GM12891 (cell line): ENCODE data around the gene PTPN13.

ENCODE experiments used
- POLR2A ChIP-seq: IDR thresholded peaks from 2 replicates; pipeline ENCODE4 v1.6.1; 2011; ENCODE audit warnings: low read depth, low read length, control low read depth
- POLR2AphosphoS5 ChIP-seq: IDR thresholded peaks from 2 replicates; pipeline ENCODE4 v1.6.1; 2011; ENCODE audit warnings: low read depth, low read length, control low read depth
- SPI1 ChIP-seq: IDR thresholded peaks from 2 replicates; pipeline ENCODE4 v1.6.1; 2011; ENCODE audit warnings: low read depth, low read length, control low read depth
- TAF1 ChIP-seq: IDR thresholded peaks from 2 replicates; pipeline ENCODE4 v1.6.1; 2011; ENCODE audit warnings: low read depth, low read length, control low read depth

GRCh38 chr4:86594559-86595425 is 677 bp downstream of the PTPN13 start:
- TF ChIP-seq TAF1 (no peak), POLR2AphosphoS5 (no peak), POLR2A (no peak), SPI1 (no peak)
